Measurements from ENCODE around the gene ARHGAP28.

Gene ARHGAP28

DNA sequence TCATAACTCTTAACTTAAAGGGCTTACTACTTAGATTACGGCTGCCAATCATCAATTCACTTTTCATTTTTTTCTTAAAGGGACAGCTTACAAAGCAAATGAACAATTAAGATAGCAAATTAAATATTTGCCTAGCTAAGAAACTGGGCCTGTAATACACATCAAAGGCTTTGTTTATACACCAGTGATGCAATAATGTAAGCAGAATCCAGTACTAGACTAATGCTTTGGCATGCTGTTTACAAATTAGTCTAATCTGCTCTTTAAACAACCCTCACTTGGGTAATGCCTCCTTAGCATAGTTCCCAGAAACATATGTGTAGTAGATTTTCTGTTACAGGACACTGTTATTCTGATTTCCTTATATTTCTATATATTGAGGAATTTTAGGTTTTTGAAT lies 105.8 kb downstream of the ARHGAP28 start:
- H3K4me2 ChIP-seq (ENCODE audit: low read length, poor library complexity, severe bottlenecking), result no peak overlapping the region
- H2BK120ac ChIP-seq (ENCODE audit: low read depth, low read length), result no peak overlapping the region
- H3K27ac ChIP-seq (ENCODE audit: low read length, poor library complexity, severe bottlenecking), result no peak overlapping the region
- 67% methylated on average over 1 of the region's 1 CpG for WGBS
- no peaks in the 10 kb centered on the region for H3K9me3 ChIP-seq (ENCODE audit: control insufficient read depth, low read length)
- peaks cover 2% of the 10 kb centered on the region for H3K79me1 ChIP-seq (replicated peaks; ENCODE audit: low read length, poor library complexity, severe bottlenecking)
- no peak overlapping the region for H2BK5ac ChIP-seq (ENCODE audit: low read depth, low read length, poor library complexity, severe bottlenecking)
- H4K8ac ChIP-seq (ENCODE audit: low read length), result no peak overlapping the region
- H3K4me1 ChIP-seq (ENCODE audit: control insufficient read depth, insufficient read depth, low read depth, low read length), result no peaks in the 10 kb centered on the region
- H3K27me3 ChIP-seq (ENCODE audit: control insufficient read depth in 1 of 2, insufficient read depth in 1 of 2, low read length in 2 of 2), result no peaks in the 10 kb centered on the region
- H3K36me3 ChIP-seq (ENCODE audit: control insufficient read depth in 1 of 2, insufficient read depth in 2 of 2, low read depth in 1 of 2, low read length in 2 of 2), result peaks cover 3 to 4% of the 10 kb centered on the region in 2 experiments
- no peak overlapping the region for H2AFZ ChIP-seq (ENCODE audit: low read depth, low read length)
- H4K91ac ChIP-seq (ENCODE audit: low read length), result no peak overlapping the region
- no peak overlapping the region for H2BK15ac ChIP-seq (ENCODE audit: low read depth, poor library complexity, severe bottlenecking)
- no peak overlapping the region for H3K4me3 ChIP-seq (ENCODE audit: insufficient read depth in 1 of 2, low read depth in 1 of 2, low read length in 2 of 2)
- peak; percentile 85 for DNase-seq
- no peak overlapping the region for H3K4ac ChIP-seq (ENCODE audit: low read depth in 1 of 2, low read length in 2 of 2)
- no peak overlapping the region for H2BK12ac ChIP-seq (ENCODE audit: low read length in 2 of 2)
- no peak overlapping the region for H3K18ac ChIP-seq (ENCODE audit: low read depth in 1 of 2, low read length in 2 of 2)
- no peak overlapping the region for H3K14ac ChIP-seq (ENCODE audit: low read length in 2 of 2)
- no peak overlapping the region for H2AK5ac ChIP-seq (ENCODE audit: low read length, severe bottlenecking)
- H3K9ac ChIP-seq (ENCODE audit: low read length), result no peak overlapping the region
- H3K23ac ChIP-seq (ENCODE audit: low read length in 2 of 2), result no peak overlapping the region

DNA sequence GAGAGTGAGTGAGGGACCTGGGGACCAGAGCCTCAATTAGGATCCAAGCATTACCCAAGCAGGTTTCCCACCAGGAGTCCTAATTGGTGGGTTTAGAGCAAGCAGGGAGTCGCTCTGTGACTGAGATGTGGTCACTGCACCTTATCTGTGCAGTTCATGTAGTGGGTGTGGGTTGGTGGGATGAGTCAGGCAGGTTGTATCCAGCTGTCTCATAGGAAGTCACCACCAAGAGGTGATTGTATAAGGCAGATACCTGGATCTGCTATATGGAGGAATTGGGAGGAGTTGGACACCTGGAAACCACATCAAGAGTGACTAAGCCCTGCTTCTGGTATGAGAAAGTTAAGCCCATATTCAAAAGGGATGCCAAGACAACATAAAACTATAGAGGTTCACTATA lies 106.8 kb downstream of the ARHGAP28 start:
- no peak overlapping the region for H3K9ac ChIP-seq (ENCODE audit: low read length)
- no peaks in the 10 kb centered on the region for H3K4me1 ChIP-seq (ENCODE audit: control insufficient read depth, insufficient read depth, low read depth, low read length)
- peak overlapping the region; percentile 80 for H4K91ac ChIP-seq (ENCODE audit: low read length)
- no peaks in the 10 kb centered on the region for H3K27me3 ChIP-seq (ENCODE audit: control insufficient read depth in 1 of 2, insufficient read depth in 1 of 2, low read length in 2 of 2)
- peak overlapping the region; percentile 19 to 44 for H3K18ac ChIP-seq (ENCODE audit: low read depth in 1 of 2, low read length in 2 of 2)
- H2AFZ ChIP-seq (ENCODE audit: low read depth, low read length), result no peak overlapping the region
- H2AK5ac ChIP-seq (ENCODE audit: low read length, severe bottlenecking), result no peak overlapping the region
- H3K4me2 ChIP-seq (ENCODE audit: low read length, poor library complexity, severe bottlenecking), result no peak overlapping the region
- DNase-seq, result no peak
- H3K9me3 ChIP-seq (ENCODE audit: control insufficient read depth, low read length), result no peaks in the 10 kb centered on the region
- no peak overlapping the region for H3K27ac ChIP-seq (ENCODE audit: low read length, poor library complexity, severe bottlenecking)
- H3K4me3 ChIP-seq (ENCODE audit: insufficient read depth in 1 of 2, low read depth in 1 of 2, low read length in 2 of 2), result no peak overlapping the region
- H3K14ac ChIP-seq (ENCODE audit: low read length in 2 of 2), result peak overlapping the region in 1 of 2 experiments; percentile 53
- H3K23ac ChIP-seq (ENCODE audit: low read length in 2 of 2), result no peak overlapping the region
- peak overlapping the region; percentile 75 to 98 for H2BK12ac ChIP-seq (ENCODE audit: low read length in 2 of 2)
- H3K4ac ChIP-seq (ENCODE audit: low read depth in 1 of 2, low read length in 2 of 2), result peak overlapping the region in 1 of 2 experiments; percentile 40
- peaks cover 2% of the 10 kb centered on the region for H3K79me1 ChIP-seq (replicated peaks; ENCODE audit: low read length, poor library complexity, severe bottlenecking)
- H3K36me3 ChIP-seq (ENCODE audit: control insufficient read depth in 1 of 2, insufficient read depth in 2 of 2, low read depth in 1 of 2, low read length in 2 of 2), result peaks cover 3 to 4% of the 10 kb centered on the region in 2 experiments
- H2BK5ac ChIP-seq (ENCODE audit: low read depth, low read length, poor library complexity, severe bottlenecking), result no peak overlapping the region
- H2BK15ac ChIP-seq (ENCODE audit: low read depth, poor library complexity, severe bottlenecking), result no peak overlapping the region
- peak overlapping the region; percentile 34 for H2BK120ac ChIP-seq (ENCODE audit: low read depth, low read length)
- 88% methylated on average over 1 of the region's 1 CpG for WGBS
- H4K8ac ChIP-seq (ENCODE audit: low read length), result no peak overlapping the region

GRCh38 chr18:6837904-6838303 lies 108.4 kb downstream of the ARHGAP28 start:
- Histone ChIP-seq H3K27ac (ENCODE audit: low read length, poor library complexity, severe bottlenecking) (no peak overlapping the region), H3K27me3 (ENCODE audit: control insufficient read depth in 1 of 2, insufficient read depth in 1 of 2, low read length in 2 of 2) (no peaks in the 10 kb centered on the region), H3K4me1 (ENCODE audit: control insufficient read depth, insufficient read depth, low read depth, low read length) (no peaks in the 10 kb centered on the region), H3K79me1 (replicated peaks; ENCODE audit: low read length, poor library complexity, severe bottlenecking) (peaks cover 2% of the 10 kb centered on the region), H3K9ac (ENCODE audit: low read length) (no peak overlapping the region), H2BK12ac (ENCODE audit: low read length in 2 of 2) (no peak overlapping the region), H3K4me3 (ENCODE audit: insufficient read depth in 1 of 2, low read depth in 1 of 2, low read length in 2 of 2) (no peak overlapping the region), H3K14ac (ENCODE audit: low read length in 2 of 2) (no peak overlapping the region), H3K18ac (ENCODE audit: low read depth in 1 of 2, low read length in 2 of 2) (no peak overlapping the region), H2BK5ac (ENCODE audit: low read depth, low read length, poor library complexity, severe bottlenecking) (no peak overlapping the region), H2BK120ac (ENCODE audit: low read depth, low read length) (no peak overlapping the region), H3K4me2 (ENCODE audit: low read length, poor library complexity, severe bottlenecking) (no peak overlapping the region), H3K36me3 (ENCODE audit: control insufficient read depth in 1 of 2, insufficient read depth in 2 of 2, low read depth in 1 of 2, low read length in 2 of 2) (peaks cover 3 to 4% of the 10 kb centered on the region in 2 experiments), H2AK5ac (ENCODE audit: low read length, severe bottlenecking) (no peak overlapping the region), H4K91ac (ENCODE audit: low read length) (no peak overlapping the region), H3K23ac (ENCODE audit: low read length in 2 of 2) (no peak overlapping the region), H3K4ac (ENCODE audit: low read depth in 1 of 2, low read length in 2 of 2) (no peak overlapping the region), H2AFZ (ENCODE audit: low read depth, low read length) (no peak overlapping the region), H2BK15ac (ENCODE audit: low read depth, poor library complexity, severe bottlenecking) (no peak overlapping the region), H4K8ac (ENCODE audit: low read length) (no peak overlapping the region), H3K9me3 (ENCODE audit: control insufficient read depth, low read length) (no peaks in the 10 kb centered on the region)
- WGBS, result 100% methylated on average over 3 of the region's 3 CpGs
- peak; percentile 12 for DNase-seq

DNA sequence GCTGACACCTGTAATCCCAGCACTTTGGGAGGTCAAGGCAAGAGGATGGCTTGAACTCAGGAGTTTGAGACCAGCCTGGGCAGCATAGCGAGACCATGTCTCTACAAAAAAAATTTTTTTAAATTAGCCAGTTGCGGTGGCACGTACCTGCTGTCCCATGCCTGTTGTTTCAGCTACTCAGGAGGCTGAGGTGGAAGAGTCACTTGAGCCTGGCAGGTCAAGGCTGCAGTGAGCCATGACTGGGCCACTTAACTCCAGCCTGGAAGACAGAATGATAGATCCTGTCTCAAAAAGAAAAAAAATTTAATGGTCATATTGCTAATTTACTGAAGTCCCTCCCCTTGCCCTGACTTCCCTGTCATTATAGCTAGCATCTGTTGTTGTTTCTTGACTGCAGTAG lies 112.6 kb downstream of the ARHGAP28 start:
- no peak overlapping the region for H2BK12ac ChIP-seq (ENCODE audit: low read length in 2 of 2)
- H3K9me3 ChIP-seq (ENCODE audit: control insufficient read depth, low read length), result no peaks in the 10 kb centered on the region
- H2BK15ac ChIP-seq (ENCODE audit: low read depth, poor library complexity, severe bottlenecking), result no peak overlapping the region
- no peak overlapping the region for H2BK120ac ChIP-seq (ENCODE audit: low read depth, low read length)
- no peaks in the 10 kb centered on the region for H3K4me1 ChIP-seq (ENCODE audit: control insufficient read depth, insufficient read depth, low read depth, low read length)
- no peak overlapping the region for H4K91ac ChIP-seq (ENCODE audit: low read length)
- no peak overlapping the region for H3K27ac ChIP-seq (ENCODE audit: low read length, poor library complexity, severe bottlenecking)
- no peak for DNase-seq
- no peak overlapping the region for H3K23ac ChIP-seq (ENCODE audit: low read length in 2 of 2)
- H3K14ac ChIP-seq (ENCODE audit: low read length in 2 of 2), result no peak overlapping the region
- 72% methylated on average over 3 of the region's 3 CpGs for WGBS
- H4K8ac ChIP-seq (ENCODE audit: low read length), result no peak overlapping the region
- no peaks in the 10 kb centered on the region for H3K27me3 ChIP-seq (ENCODE audit: control insufficient read depth in 1 of 2, insufficient read depth in 1 of 2, low read length in 2 of 2)
- no peak overlapping the region for H3K4ac ChIP-seq (ENCODE audit: low read depth in 1 of 2, low read length in 2 of 2)
- no peak overlapping the region for H3K4me2 ChIP-seq (ENCODE audit: low read length, poor library complexity, severe bottlenecking)
- no peak overlapping the region for H3K18ac ChIP-seq (ENCODE audit: low read depth in 1 of 2, low read length in 2 of 2)
- no peak overlapping the region for H2AFZ ChIP-seq (ENCODE audit: low read depth, low read length)
- H3K79me1 ChIP-seq (replicated peaks; ENCODE audit: low read length, poor library complexity, severe bottlenecking), result no peaks in the 10 kb centered on the region
- no peak overlapping the region for H3K9ac ChIP-seq (ENCODE audit: low read length)
- H3K4me3 ChIP-seq (ENCODE audit: insufficient read depth in 1 of 2, low read depth in 1 of 2, low read length in 2 of 2), result no peak overlapping the region
- H2AK5ac ChIP-seq (ENCODE audit: low read length, severe bottlenecking), result no peak overlapping the region
- H2BK5ac ChIP-seq (ENCODE audit: low read depth, low read length, poor library complexity, severe bottlenecking), result no peak overlapping the region
- H3K36me3 ChIP-seq (ENCODE audit: control insufficient read depth in 1 of 2, insufficient read depth in 2 of 2, low read depth in 1 of 2, low read length in 2 of 2), result peaks cover 0 to 4% of the 10 kb centered on the region in 2 experiments
